NCI-H774 (cell line): ENCODE data around the gene UBA6.

Experiments used
- DNase-seq: peaks from one replicate; lab custom pipeline; 2025; lab: John Stamatoyannopoulos, UW

The UBA6 gene

DNA sequence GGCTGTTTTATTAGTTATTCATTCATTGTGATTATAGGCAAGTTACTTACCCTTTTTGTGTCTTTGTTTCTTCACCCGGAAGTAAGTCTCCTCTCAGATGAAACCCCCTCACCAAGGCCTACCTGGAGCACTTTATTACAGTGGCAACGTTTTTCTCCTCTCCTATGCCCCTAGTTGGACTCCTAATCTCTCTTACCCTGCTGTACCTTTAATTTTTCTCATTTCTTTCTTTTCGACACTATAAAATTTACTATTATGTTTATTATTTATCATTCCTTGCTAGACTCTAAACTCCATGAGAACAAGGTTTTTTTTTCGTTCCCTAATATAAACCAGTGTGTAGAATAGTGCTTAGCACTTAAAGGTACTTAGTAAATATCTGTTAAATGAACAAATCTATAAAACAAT lies 124.9 kb downstream of the UBA6 start:
- DNase-seq = no peak

DNA sequence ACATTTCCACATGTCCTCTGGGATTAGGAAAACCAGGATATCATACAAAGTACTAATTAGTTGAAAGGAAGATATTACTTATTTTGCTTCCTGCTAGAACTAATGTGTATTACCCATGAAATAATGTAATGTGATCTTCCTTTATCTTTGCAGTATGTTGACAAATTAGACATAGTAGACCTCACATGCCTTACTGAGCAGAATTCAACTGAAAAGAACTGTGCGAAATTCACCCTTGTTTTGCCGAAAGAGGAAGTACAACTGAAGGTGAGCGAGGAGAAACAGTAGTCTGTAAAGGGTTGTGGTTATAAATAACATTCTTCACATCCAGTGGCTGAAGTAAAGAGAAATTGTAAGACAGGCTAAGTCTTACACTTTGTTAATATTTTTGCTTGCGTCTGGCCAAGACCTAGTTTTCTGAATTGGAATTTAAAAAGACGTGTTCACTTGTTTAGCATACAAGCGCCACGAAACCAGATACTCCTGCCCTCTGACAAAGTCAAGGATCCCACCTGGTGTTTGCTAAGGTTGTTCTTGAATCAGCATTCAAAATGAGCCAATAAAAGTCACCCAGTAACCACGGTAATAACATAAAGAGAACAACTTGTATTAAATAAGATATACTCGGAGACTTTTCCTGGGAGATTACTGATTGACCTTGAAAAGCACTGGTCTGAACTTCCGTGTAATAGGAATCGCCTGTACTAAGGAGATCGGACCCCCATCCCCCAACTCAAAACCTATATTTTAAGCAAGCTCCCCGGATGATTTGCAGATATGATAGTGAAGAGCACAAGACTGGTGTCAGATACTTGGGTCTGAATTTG lies 125.5 kb downstream of the UBA6 start:
- DNase-seq = peak; percentile 19

- DNase-seq = no peak
Measured at GRCh38 chr4:67573193-67573592, 127.8 kb downstream of the UBA6 start.

DNA sequence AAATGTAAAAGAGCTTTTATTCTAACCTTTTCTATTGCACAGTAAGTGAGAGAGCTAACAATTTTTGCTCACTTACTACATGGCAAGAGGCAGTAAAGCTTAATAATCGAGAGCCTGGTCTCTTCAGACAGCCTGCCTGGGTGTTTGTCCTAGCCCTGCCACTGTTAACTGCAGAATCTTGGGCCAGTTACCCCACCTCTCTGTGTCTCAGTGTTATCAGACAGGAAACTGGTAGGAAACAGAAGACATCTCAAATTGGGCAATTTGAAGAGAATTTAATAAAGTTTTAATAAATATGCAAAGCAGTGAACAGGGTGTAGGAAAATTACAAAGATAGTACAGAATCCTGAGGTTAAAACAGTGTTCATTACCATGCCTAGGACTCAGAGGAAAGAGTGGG lies 129.0 kb downstream of the UBA6 start:
- DNase-seq = no peak

DNA sequence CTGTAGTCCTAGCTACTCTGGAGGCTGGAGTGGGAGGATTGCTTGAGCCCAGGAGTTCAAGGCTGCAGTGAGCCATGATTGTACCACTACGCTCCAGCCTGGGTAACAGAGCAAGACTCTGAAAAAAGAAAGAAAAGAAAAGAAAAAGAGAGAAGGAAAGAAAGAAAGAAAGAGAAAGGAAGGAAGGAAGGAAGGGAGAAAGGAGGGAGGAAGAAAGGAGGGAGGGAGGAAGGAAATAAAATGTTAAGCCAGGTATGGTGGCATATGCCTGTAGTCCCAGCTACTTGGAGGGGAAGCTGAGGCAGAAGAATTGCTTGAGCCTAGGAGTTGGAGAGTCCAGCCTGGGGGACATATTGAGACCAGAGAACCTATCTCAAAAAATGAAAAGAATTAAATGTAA lies 130.4 kb downstream of the UBA6 start:
- DNase-seq = no peak

DNA sequence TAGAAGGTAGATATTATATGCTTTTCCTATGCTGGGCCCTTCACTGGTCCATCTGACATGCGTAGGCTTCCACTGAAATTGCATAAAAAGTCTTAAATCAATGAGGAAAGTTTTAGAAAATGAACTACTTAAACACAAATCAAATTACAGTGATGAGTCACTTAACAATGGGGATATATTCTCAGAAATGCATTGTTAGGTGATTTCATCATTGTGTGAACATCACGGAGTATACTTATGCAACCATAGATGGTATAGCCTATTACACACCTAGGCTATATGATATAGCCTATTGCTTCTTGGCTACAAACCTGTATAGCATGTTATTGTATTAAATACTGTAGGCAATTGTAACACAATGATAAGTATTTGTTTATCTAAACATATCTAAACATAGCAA lies 132.1 kb downstream of the UBA6 start:
- DNase-seq = no peak

DNA sequence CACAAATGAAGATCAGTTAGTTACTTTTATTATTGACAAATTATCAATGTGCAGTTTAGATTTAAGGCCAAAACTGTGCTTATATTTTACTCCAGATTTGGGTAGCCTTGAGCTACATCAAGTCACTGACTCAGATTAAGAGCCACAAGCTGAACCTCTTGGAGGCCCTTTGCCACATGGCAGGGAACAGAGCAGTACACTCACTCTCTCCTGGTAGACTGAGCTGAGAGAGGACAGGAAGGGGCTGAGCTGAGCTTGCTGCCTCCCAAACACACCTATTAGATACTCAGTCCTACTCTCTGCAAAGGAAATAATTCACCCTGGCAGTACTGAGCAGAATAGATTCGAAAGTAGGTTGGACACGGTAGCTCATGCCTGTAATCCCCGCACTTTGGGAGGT lies 134.6 kb downstream of the UBA6 start:
- DNase-seq = no peak

DNA sequence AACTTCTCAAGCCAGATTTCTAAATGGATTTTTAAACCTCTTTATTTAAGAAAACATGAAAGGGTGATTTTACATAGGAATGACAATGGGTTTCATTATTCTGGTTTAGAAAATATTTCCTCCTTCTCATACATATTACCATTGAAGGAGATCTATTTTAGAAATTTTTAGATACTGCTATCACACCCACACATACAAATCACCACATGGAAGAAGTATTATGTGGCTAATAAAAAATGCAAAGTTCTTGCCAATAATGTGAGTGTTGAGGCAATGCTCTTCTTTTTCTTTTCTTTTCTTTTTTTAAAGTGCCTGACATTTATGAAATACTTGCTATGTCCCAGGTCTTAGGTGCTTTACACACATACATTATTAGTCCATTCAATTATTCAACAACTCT lies 135.7 kb downstream of the UBA6 start:
- DNase-seq = no peak
